Panc1 (cell line): Measurements from ENCODE around the gene ZNF791. TPM values are rescaled to one million over a fixed set of nuclear protein-coding genes. Genes with fewer than 3 reads are reported as not detected.

Experiments used
- ATAC-seq: fragments of 200-7000 bp; cut with Tn5 transposase; 2 replicates; pipeline ENCODE4 v1.9.1; 2020; ENCODE audit warnings: mild to moderate bottlenecking, moderate library complexity
- BruUV-seq: library from RNA; stranded (reverse); fragments of 400-500 nt; replicated peaks from 2 replicates; lab custom pipeline; 2021; lab: Mats Ljungman, UMichigan
- CTCF ChIA-PET: fragments of 300-600 bp; sonication (Branson Sonifier 250); formaldehyde crosslinking; loops from one replicate; lab custom pipeline; 2022; ENCODE audit warnings: antibody characterized with exemption; lab: Charles Lee
- POLR2A ChIA-PET: fragments of 300-600 bp; sonication (Branson Sonifier 250); formaldehyde crosslinking; loops from one replicate; lab custom pipeline; 2022; ENCODE audit warnings: antibody characterized with exemption; lab: Charles Lee
- DNase-seq: peaks from one replicate; pipeline ENCODE4 v3.0.0-alpha.2; 2010; ENCODE audit warnings: low read depth, low spot score
- H3K27ac ChIP-seq: 2 replicates; pipeline ENCODE4 v1.5.1; 2011; ENCODE audit warnings: mild to moderate bottlenecking, low read length, inconsistent platforms
- H3K27me3 ChIP-seq: fragments of 200-500 bp; sonication (Bioruptor generic); 2 replicates; pipeline ENCODE4 v1.6.0; 2014; ENCODE audit warnings: low read length, inconsistent platforms; ENCODE audit not compliant: control insufficient read depth, insufficient read depth
- H3K36me3 ChIP-seq: fragments of 200-500 bp; sonication (Bioruptor generic); 2 replicates; pipeline ENCODE4 v1.5.1; 2014; ENCODE audit warnings: inconsistent platforms, mild to moderate bottlenecking, low read length, moderate library complexity; ENCODE audit not compliant: control insufficient read depth, insufficient read depth
- H3K4me1 ChIP-seq: 2 replicates; pipeline ENCODE4 v1.5.1; 2011; ENCODE audit warnings: inconsistent platforms, mild to moderate bottlenecking, low read length, moderate library complexity; ENCODE audit not compliant: control insufficient read depth, insufficient read depth
- H3K4me3 ChIP-seq, 2 experiments: 2 replicates each; pipeline ENCODE4 v1.5.1; 2011 to 2012; ENCODE audit warnings: low read depth in 2 of 2, low read length in 2 of 2, mild to moderate bottlenecking in 2 of 2, inconsistent platforms in 1 of 2, moderate library complexity in 1 of 2
- H3K9me3 ChIP-seq: fragments of 200-500 bp; sonication (Bioruptor generic); 2 replicates; pipeline ENCODE4 v1.5.1; 2014; ENCODE audit warnings: low read depth, mild to moderate bottlenecking, inconsistent platforms, low read length, moderate library complexity; ENCODE audit not compliant: control insufficient read depth, insufficient read depth
- CTCF ChIP-seq: fragments of 450-650 bp; IDR thresholded peaks from 2 replicates; pipeline ENCODE4 v1.5.1; 2017; ENCODE audit warnings: mild to moderate bottlenecking
- POLR2AphosphoS5 ChIP-seq: IDR thresholded peaks from 2 replicates; pipeline ENCODE4 v1.6.1; 2012; ENCODE audit warnings: mild to moderate bottlenecking, low read depth, low read length, moderate library complexity
- REST ChIP-seq, 2 experiments: IDR thresholded peaks; 2 replicates each; pipeline ENCODE4 v1.6.1; 2011 to 2012; ENCODE audit warnings: low read depth in 2 of 2, control low read depth in 1 of 2, low read length in 1 of 2, mild to moderate bottlenecking in 1 of 2, moderate library complexity in 1 of 2; ENCODE audit not compliant: insufficient read depth in 1 of 2
- SIN3A ChIP-seq: IDR thresholded peaks from 2 replicates; pipeline ENCODE4 v1.6.1; 2012; ENCODE audit warnings: low read depth, mild to moderate bottlenecking, low read length, moderate library complexity, borderline replicate concordance; ENCODE audit not compliant: insufficient read depth
- TCF7L2 ChIP-seq: IDR thresholded peaks from 2 replicates; pipeline ENCODE4 v1.6.1; 2011; ENCODE audit warnings: mild to moderate bottlenecking, low read depth, low read length, inconsistent platforms
- in situ Hi-C: cut with HindIII; loops from 2 replicates; pipeline ENCODE4 v1.10.0; 2016; ENCODE audit warnings: low sequenced_read_pairs, low pct_unique_long_range_greater_than_20kb
- intact Hi-C: fragments of 100-400 bp; cut with micrococcal nuclease; formaldehyde crosslinking; loops from one replicate; pipeline ENCODE4 v1.10.0; 2022; ENCODE audit not compliant: unreplicated experiment
- total RNA-seq: library from RNA; stranded (reverse); gene quantifications from one replicate; pipeline ENCODE4 v1.2.1, GENCODE V29; 2021; ENCODE audit not compliant: unreplicated experiment

ZNF791 gene
- total RNA-seq, 1 experiment from 2014 or later: 19.0 TPM

- CTCF ChIA-PET: no interaction called here
- DNase-seq (no peak), ATAC-seq (no peak)
- intact Hi-C loops (no loop called here), in situ Hi-C loops (no loop called here)
- no TSS peak for BruUV-seq
- H3K4me1 ChIP-seq: no peaks in the 10 kb centered on the region
- no peak overlapping the region for H3K27ac ChIP-seq
- H3K4me3 ChIP-seq: no peak overlapping the region
- TF ChIP-seq REST (IDR thresholded peaks at IDR 0.05; ENCODE audit: insufficient read depth in 1 of 2, low read depth in 2 of 2, low read length in 1 of 2) (no peak), TCF7L2 (no peak), SIN3A (no peak), CTCF (no peak), POLR2AphosphoS5 (no peak)
- POLR2A ChIA-PET: no interaction called here
- H3K9me3 ChIP-seq: peaks cover 26% of the 10 kb centered on the region
- peaks cover 8% of the 10 kb centered on the region; the same call in 1 of the 2 replicates for H3K36me3 ChIP-seq
- H3K27me3 ChIP-seq: no peaks in the 10 kb centered on the region
These were observed 16.2 kb downstream of the ZNF791 start for GRCh38 chr19:12626958-12627357.

DNA sequence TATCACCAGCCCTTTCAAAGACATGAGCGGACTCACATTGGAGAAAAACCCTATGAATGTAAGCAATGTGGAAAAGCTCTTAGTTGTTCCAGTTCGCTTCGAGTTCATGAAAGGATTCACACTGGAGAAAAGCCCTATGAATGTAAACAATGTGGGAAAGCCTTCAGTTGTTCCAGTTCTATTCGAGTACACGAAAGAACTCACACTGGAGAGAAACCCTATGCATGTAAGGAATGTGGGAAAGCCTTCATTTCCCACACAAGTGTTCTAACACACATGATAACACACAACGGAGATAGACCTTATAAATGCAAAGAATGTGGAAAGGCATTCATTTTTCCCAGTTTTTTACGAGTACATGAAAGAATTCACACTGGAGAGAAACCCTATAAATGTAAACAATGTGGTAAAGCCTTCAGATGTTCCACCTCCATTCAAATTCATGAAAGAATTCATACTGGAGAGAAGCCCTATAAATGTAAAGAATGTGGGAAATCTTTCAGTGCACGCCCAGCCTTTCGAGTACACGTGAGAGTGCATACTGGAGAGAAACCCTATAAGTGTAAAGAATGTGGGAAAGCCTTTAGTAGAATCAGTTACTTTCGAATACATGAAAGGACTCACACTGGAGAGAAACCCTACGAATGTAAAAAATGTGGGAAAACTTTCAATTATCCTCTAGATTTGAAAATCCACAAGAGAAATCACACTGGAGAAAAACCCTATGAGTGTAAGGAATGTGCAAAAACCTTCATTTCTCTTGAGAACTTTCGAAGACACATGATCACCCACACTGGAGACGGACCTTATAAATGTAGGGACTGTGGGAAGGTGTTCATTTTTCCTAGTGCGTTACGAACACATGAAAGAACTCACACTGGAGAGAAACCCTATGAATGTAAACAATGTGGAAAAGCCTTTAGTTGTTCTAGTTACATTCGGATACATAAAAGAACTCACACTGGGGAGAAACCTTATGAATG is 17.6 kb downstream of the ZNF791 start:
- Histone ChIP-seq H3K4me1 (no peaks in the 10 kb centered on the region), H3K36me3 (peaks cover 8% of the 10 kb centered on the region; the same call in 1 of the 2 replicates), H3K4me3 (no peak overlapping the region), H3K27me3 (no peaks in the 10 kb centered on the region), H3K27ac (no peak overlapping the region), H3K9me3 (peaks cover 26% of the 10 kb centered on the region)
- in situ Hi-C loops: no loop called here
- POLR2A ChIA-PET: no interaction called here
- no peak for DNase-seq
- CTCF ChIA-PET: no interaction called here
- intact Hi-C loops: no loop called here
- no TSS peak for BruUV-seq
- ATAC-seq: no peak
- TF ChIP-seq SIN3A (no peak), TCF7L2 (no peak), CTCF (no peak)
